HG02588 (cell line): ENCODE data around the gene CEP72.
"Not testable (repeated sequence)": the region's sequence is repeated elsewhere in the genome, so short reads cannot be mapped to it uniquely, and the experiment has no call there.

ENCODE experiments used
- ATAC-seq: cut with Tn5 transposase; IDR thresholded peaks from one replicate; pipeline ENCODE4 v1.9.1; 2021; ENCODE audit warnings: mild to moderate bottlenecking, moderate library complexity; ENCODE audit not compliant: unreplicated experiment

Gene CEP72

GRCh38 chr5:696753-697702 lies 84.9 kb downstream of the CEP72 start:
- not testable (repeated sequence) for ATAC-seq
